Activated B cell treated with CpG ODN at 0.5 μM for 24 hours (primary cell): Measurements from ENCODE around the gene NIPBL. TPM values are rescaled to one million over a fixed set of nuclear protein-coding genes. Genes with fewer than 3 reads are reported as not detected.

Experiments used
- ATAC-seq: fragments of 200-7000 bp; cut with Tn5 transposase; one replicate; pipeline ENCODE4 v1.10.0; 2021; ENCODE audit warnings: low read depth, mild to moderate bottlenecking, moderate library complexity
- CTCF ChIA-PET: fragments of 350-600 bp; sonication (Branson Sonifier 250); formaldehyde crosslinking; loops from one replicate; lab custom pipeline; 2021; ENCODE audit warnings: antibody characterized with exemption; lab: Charles Lee
- POLR2A ChIA-PET: fragments of 350-600 bp; sonication (Branson Sonifier 250); formaldehyde crosslinking; loops from one replicate; lab custom pipeline; 2021; ENCODE audit warnings: antibody characterized with exemption; lab: Charles Lee
- DNase-seq: peaks from one replicate; pipeline ENCODE4 v3.0.0; 2022
- H3K27ac Mint-ChIP-seq: one replicate; pipeline ENCODE4 v1.8.0; 2020; ENCODE audit warnings: mixed read lengths
- H3K27me3 Mint-ChIP-seq: one replicate; pipeline ENCODE4 v1.8.0; 2021; ENCODE audit warnings: mixed read lengths
- H3K36me3 Mint-ChIP-seq: one replicate; pipeline ENCODE4 v1.8.0; 2021; ENCODE audit warnings: low read depth, mixed read lengths
- H3K4me1 Mint-ChIP-seq: one replicate; pipeline ENCODE4 v1.8.0; 2021; ENCODE audit warnings: mixed read lengths
- H3K4me3 Mint-ChIP-seq: one replicate; pipeline ENCODE4 v1.8.0; 2020; ENCODE audit warnings: mild to moderate bottlenecking, mixed read lengths
- H3K9me3 Mint-ChIP-seq: one replicate; pipeline ENCODE4 v1.8.0; 2020; ENCODE audit warnings: mixed read lengths
- intact Hi-C: fragments of 100-400 bp; cut with micrococcal nuclease; formaldehyde crosslinking; loops from one replicate; pipeline ENCODE4 v1.15.1; 2024
- total RNA-seq: library from RNA; stranded (reverse); gene quantifications from 2 replicates; pipeline ENCODE4 v1.2.3, GENCODE V29; 2022
- TF ChIP-seq, protein P1 (sequence below): fragments of 200-600 bp; IDR thresholded peaks from one replicate; pipeline ENCODE4 v1.8.0; 2022; ENCODE audit warnings: antibody characterized with exemption, mild to moderate bottlenecking

Gene NIPBL
- total RNA-seq, 1 donor from 2014 or later = 82.5 TPM

DNA sequence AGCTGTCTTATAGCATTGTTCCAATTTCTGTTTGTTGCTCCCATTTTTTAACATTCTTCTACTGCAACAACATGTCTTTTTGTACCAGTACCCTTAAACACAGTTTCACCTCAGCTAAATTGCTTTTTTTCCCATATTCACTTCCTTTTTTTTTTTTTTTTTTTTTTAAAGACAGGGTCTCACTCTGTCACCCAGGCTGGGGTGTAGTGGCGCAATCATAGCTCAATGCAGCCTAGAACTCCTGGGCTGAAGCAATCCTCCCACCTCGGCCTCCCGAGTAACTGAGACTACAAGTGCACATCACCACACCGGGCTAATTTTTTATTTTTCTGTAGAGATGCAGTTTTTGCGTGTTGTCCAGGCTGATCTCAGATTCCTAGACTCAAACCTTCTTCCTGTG is 161.3 kb downstream of the NIPBL start:
- intact Hi-C loops = no loop called here
- no peaks in the 10 kb centered on the region for H3K9me3 Mint-ChIP-seq
- ATAC-seq (no peak), DNase-seq (no peak)
- H3K27ac Mint-ChIP-seq = no peak overlapping the region
- CTCF ChIA-PET = no interaction called here
- no peaks in the 10 kb centered on the region for H3K4me1 Mint-ChIP-seq
- H3K36me3 Mint-ChIP-seq = peaks cover 45% of the 10 kb centered on the region
- TF ChIP-seq, protein P1, sequence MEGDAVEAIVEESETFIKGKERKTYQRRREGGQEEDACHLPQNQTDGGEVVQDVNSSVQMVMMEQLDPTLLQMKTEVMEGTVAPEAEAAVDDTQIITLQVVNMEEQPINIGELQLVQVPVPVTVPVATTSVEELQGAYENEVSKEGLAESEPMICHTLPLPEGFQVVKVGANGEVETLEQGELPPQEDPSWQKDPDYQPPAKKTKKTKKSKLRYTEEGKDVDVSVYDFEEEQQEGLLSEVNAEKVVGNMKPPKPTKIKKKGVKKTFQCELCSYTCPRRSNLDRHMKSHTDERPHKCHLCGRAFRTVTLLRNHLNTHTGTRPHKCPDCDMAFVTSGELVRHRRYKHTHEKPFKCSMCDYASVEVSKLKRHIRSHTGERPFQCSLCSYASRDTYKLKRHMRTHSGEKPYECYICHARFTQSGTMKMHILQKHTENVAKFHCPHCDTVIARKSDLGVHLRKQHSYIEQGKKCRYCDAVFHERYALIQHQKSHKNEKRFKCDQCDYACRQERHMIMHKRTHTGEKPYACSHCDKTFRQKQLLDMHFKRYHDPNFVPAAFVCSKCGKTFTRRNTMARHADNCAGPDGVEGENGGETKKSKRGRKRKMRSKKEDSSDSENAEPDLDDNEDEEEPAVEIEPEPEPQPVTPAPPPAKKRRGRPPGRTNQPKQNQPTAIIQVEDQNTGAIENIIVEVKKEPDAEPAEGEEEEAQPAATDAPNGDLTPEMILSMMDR = no peak
- H3K4me3 Mint-ChIP-seq = no peak overlapping the region
- POLR2A ChIA-PET = no interaction called here
- H3K27me3 Mint-ChIP-seq = no peaks in the 10 kb centered on the region

DNA sequence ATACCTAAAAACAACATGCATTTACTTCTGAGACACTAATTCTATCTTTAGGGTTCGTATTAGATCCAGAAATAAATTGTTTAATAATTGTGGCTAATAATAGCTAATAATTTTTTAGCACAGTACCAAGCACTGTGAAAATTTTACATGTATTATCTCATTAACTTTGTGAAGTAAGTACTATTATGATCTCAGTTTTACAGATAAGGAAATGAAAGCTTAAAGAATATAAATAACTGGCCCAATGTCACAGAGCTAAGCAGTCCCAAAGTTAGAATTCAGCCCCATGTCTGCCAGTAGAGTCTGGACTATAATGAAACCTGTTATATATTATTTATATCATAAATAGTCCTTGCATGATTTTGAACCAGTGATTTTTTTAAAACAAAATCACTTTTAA is 163.3 kb downstream of the NIPBL start:
- Mint-ChIP-seq H3K27me3 (no peaks in the 10 kb centered on the region), H3K9me3 (no peaks in the 10 kb centered on the region), H3K27ac (no peak overlapping the region), H3K4me3 (no peak overlapping the region), H3K4me1 (no peaks in the 10 kb centered on the region), H3K36me3 (peaks cover 39% of the 10 kb centered on the region)
- intact Hi-C loops = no loop called here
- TF ChIP-seq, protein P1 = no peak
- DNase-seq = no peak
- no peak for ATAC-seq
- ChIA-PET POLR2A (no interaction called here), CTCF (interaction anchor here (0.6 kb wide), 1 partner anchor 289 kb away, joined by 5 read pairs; no protein-coding TSS in a partner anchor)

DNA sequence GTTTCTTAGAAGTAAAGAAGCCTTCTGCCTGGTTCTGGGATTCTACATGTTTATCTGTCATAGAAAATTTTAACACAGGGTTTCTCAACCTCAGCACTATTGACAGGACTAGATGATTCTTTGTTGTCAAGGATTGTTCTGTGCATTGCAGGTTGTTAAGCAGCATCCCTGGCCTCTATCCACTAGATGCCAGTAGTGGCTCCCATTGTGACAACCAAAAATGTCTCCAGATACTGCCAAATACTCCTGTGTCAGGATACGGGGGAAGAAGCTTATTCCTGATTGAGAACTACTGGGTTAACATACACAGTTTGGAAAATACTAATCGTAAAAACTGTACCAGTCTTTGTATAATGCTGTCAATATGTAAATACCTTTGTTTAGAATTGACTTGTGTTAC is 167.1 kb downstream of the NIPBL start:
- DNase-seq (no peak), ATAC-seq (no peak)
- Mint-ChIP-seq H3K4me1 (no peaks in the 10 kb centered on the region), H3K36me3 (peaks cover 47% of the 10 kb centered on the region), H3K9me3 (no peaks in the 10 kb centered on the region), H3K27me3 (no peaks in the 10 kb centered on the region), H3K27ac (no peak overlapping the region), H3K4me3 (no peak overlapping the region)
- ChIA-PET CTCF (no interaction called here), POLR2A (no interaction called here)
- intact Hi-C loops = no loop called here
- TF ChIP-seq, protein P1 = no peak

DNA sequence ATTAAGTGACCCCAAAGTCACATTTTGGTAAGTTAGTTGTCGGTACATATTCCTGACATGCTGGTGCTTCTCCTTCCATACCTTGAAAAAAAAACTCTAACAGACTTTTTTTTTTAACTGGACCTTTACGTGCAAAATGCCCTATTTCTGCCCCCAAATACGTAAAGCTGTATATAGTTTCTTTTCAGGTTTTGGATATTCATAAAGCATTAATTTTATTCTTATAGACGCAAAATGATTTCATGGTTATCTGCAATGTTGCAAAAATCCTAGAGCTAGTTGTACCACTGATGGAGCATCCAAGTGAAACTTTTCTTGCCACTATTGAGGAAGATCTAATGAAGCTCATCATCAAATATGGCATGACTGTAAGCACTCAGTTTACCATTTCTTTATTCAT is 167.6 kb downstream of the NIPBL start:
- Mint-ChIP-seq H3K27ac (no peak overlapping the region), H3K9me3 (no peaks in the 10 kb centered on the region), H3K27me3 (no peaks in the 10 kb centered on the region), H3K4me1 (no peaks in the 10 kb centered on the region), H3K36me3 (peaks cover 51% of the 10 kb centered on the region), H3K4me3 (no peak overlapping the region)
- TF ChIP-seq, protein P1 = no peak
- no peak for DNase-seq
- no peak for ATAC-seq
- intact Hi-C loops = no loop called here
- CTCF ChIA-PET = no interaction called here
- POLR2A ChIA-PET = no interaction called here

DNA sequence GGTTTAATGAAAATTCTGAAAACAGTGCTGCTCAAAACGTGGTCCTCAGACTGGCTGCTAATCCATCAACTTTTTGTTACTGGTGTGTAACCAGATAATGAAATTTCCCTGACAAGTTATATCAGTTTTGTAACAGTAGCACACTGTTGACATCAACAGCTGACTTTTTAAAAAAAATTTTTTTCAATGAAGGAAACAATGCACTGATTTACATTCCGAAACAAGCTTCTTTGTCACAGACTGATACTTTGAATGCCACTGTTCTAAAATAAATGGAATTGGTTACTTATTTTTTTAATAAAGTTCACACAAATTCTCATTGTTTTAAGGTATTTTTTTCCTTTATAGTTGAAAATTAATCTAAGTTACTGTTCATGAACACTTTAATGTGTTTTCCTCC is 169.1 kb downstream of the NIPBL start:
- no peaks in the 10 kb centered on the region for H3K27me3 Mint-ChIP-seq

More for the DNA sequence above, 169.1 kb downstream of the NIPBL start:
- DNase-seq = no peak
- intact Hi-C loops = no loop called here
- Mint-ChIP-seq H3K9me3 (no peaks in the 10 kb centered on the region), H3K27ac (no peak overlapping the region), H3K4me1 (no peaks in the 10 kb centered on the region), H3K36me3 (peaks cover 55% of the 10 kb centered on the region), H3K4me3 (no peak overlapping the region)
- ATAC-seq = no peak
- ChIA-PET CTCF (no interaction called here), POLR2A (no interaction called here)
- TF ChIP-seq, protein P1 = no peak
